Small intestine (tissue), 7 donors: ENCODE data around the gene RPS6KA5. TPM values are rescaled to one million over a fixed set of nuclear protein-coding genes. Genes with fewer than 3 reads are reported as not detected.
"Not testable (repeated sequence)": the region's sequence is repeated elsewhere in the genome, so short reads cannot be mapped to it uniquely, and the experiment has no call there.

Source experiments
- DNase-seq, 2 donors: peaks; one replicate each; pipeline versions ENCODE4 v3.0.0 to v3.0.0-alpha.2; 2013
- FAIRE-seq: peaks from 2 replicates; lab custom pipeline; 2012; peaks lifted over from hg19 to GRCh38; lab: Jason Lieb, UNC
- H3K27ac ChIP-seq, 3 donors: one replicate each; pipeline ENCODE4 v1.5.1; 2013; ENCODE audit warnings: low read length in 2 of 3, mild to moderate bottlenecking in 2 of 3, control low read depth in 1 of 3, inconsistent platforms in 1 of 3, low read depth in 1 of 3, moderate library complexity in 1 of 3
- H3K27me3 ChIP-seq, 3 donors: one replicate each; pipeline ENCODE4 v1.6.1; 2013; ENCODE audit warnings: low read length in 3 of 3, inconsistent platforms in 1 of 3; ENCODE audit not compliant: control insufficient read depth in 3 of 3, insufficient read depth in 3 of 3
- H3K36me3 ChIP-seq, 3 donors: one replicate each; pipeline ENCODE4 v1.6.1; 2013; ENCODE audit warnings: low read length in 3 of 3, inconsistent platforms in 1 of 3, low read depth in 1 of 3, mild to moderate bottlenecking in 1 of 3, moderate library complexity in 1 of 3; ENCODE audit not compliant: control insufficient read depth in 3 of 3, insufficient read depth in 2 of 3
- H3K4me1 ChIP-seq, 3 donors: one replicate each; pipeline ENCODE4 v1.6.1; 2013; ENCODE audit warnings: low read length in 2 of 3, inconsistent platforms in 1 of 3, low read depth in 1 of 3, mild to moderate bottlenecking in 1 of 3, moderate library complexity in 1 of 3; ENCODE audit not compliant: control insufficient read depth in 3 of 3, insufficient read depth in 2 of 3
- H3K4me3 ChIP-seq, 3 donors: one replicate each; pipeline ENCODE4 v1.5.1; 2013; ENCODE audit warnings: low read length in 3 of 3, control low read depth in 1 of 3, inconsistent platforms in 1 of 3, low read depth in 1 of 3, mild to moderate bottlenecking in 1 of 3, moderate library complexity in 1 of 3
- H3K9me3 ChIP-seq, 2 donors: one replicate each; pipeline ENCODE4 v1.6.1; 2013; ENCODE audit warnings: low read depth in 1 of 2, low read length in 1 of 2; ENCODE audit not compliant: control insufficient read depth in 2 of 2, insufficient read depth in 1 of 2
- WGBS, 3 donors: extraction: QIAGEN DNeasy Blood & Tissue Kit; methylation state at CpG; one replicate each; pipeline ENCODE4 v1.1.7; 2013; 5-methylcytosine and 5-hydroxymethylcytosine counted together
- polyA plus RNA-seq, 4 donors: library from polyadenylated mRNA; stranded (reverse) in 3 of 4; unstranded in 1 of 4; fragments of 200-250 nt in 3 of 4; fragments of 120-200 nt in 1 of 4; gene quantifications; one replicate each; pipeline versions ENCODE4 v1.2.1 to v1.2.3, GENCODE V29; 2013
- donor health status: healthy with polysubstance abuse.
- donor health status: control.
- donor health status: control.
- donor health status: Bipolar disorder and iron deficiency.
- donor health status: healthy.

The RPS6KA5 gene
- polyA plus RNA-seq, 4 donors, result 1.9 to 9.5 (median 3.8) TPM

GRCh38 chr14:90956273-90956672, 104.2 kb downstream of the RPS6KA5 start:
- H3K27ac ChIP-seq, result no peak overlapping the region
- H3K4me1 ChIP-seq, result no peaks in the 10 kb centered on the region
- H3K27me3 ChIP-seq, result no peaks in the 10 kb centered on the region
- DNase-seq, result no peak
- H3K9me3 ChIP-seq, result peaks cover 0 to 32% of the 10 kb centered on the region in 2 donors
- H3K36me3 ChIP-seq, result peaks cover 0 to 6% (median 0%) of the 10 kb centered on the region in 3 donors
- peak; percentile 81 for FAIRE-seq
- no peak overlapping the region for H3K4me3 ChIP-seq

DNA sequence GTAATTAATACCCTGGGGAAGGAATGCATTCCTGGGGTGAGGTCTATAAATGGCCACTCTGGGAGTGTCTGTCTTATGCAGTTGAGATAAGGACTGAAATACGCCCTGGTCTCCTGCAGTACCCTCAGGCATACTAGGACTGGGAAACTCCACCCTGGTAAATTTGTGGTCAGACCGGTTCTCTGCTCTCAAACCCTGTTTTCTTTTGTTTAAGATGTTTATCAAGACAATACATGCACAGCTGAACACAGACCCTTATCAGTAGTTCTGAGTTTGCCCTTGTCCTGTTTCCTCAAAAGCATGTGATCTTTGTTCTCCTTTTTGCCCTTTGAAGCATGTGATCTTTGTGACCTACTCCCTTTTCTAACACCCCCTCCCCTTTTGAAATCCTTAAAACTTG, 106.8 kb downstream of the RPS6KA5 start:
- not testable (repeated sequence) for FAIRE-seq
- WGBS, 3 donors, result 50 to 66% (median 66%) methylated on average over 2 of the region's 2 CpGs

DNA sequence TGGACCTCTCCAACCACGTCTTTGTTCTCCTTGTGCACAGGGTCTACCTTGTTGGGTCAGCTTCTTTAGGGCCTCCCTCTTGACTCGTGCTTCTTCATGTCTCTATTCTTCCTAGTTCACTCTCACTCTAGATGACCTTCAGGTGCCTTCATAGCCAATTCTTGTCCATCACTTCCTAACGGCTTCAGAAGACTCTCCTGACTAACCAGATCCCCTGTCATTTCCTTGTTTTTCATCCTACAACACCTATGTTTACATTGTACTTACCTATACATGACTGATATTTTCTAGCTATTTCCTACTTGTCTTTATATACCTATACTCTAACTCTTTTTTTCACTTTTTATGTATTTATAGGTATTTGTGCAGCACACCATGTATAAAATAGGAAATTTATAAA, 117.1 kb downstream of the RPS6KA5 start:
- no peak overlapping the region for H3K27ac ChIP-seq
- H3K4me1 ChIP-seq, result no peaks in the 10 kb centered on the region
- FAIRE-seq (no peak), DNase-seq (no peak)
- peaks cover 0 to 16% of the 10 kb centered on the region in 2 donors for H3K9me3 ChIP-seq
- no peak overlapping the region for H3K4me3 ChIP-seq
- WGBS, 3 donors, result 89 to 94% (median 90%) methylated on average over 3 of the region's 3 CpGs
- no peaks in the 10 kb centered on the region for H3K27me3 ChIP-seq
- peaks cover 0 to 10% (median 0%) of the 10 kb centered on the region in 3 donors for H3K36me3 ChIP-seq

More for the DNA sequence above, 106.8 kb downstream of the RPS6KA5 start:
- H3K4me3 ChIP-seq, H3K27me3 ChIP-seq, H3K4me1 ChIP-seq, H3K27ac ChIP-seq, DNase-seq, H3K36me3 ChIP-seq: not testable (repeated sequence)
- H3K9me3 ChIP-seq, result peaks cover 0 to 32% of the 10 kb centered on the region in 2 donors

DNA sequence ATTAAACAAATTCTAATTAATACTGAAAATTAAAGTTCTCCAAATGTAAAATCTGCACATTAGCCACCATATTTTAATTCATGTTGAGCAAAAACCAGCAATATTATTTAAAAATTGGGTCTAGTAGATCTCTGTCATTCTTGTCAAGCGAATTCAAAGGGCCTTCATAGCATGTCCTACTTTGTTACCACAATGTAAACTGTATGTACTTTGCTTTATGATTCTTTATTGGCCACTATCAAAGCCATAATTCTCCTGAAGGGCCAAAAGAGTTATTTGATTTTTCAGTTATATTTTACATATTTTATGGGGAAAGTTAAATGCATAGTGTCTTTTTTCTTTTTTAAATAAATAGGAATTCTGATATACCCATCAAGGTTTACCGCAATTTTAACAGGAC, 117.9 kb downstream of the RPS6KA5 start:
- 88 to 95% (median 93%) methylated on average over 2 of the region's 2 CpGs for WGBS, 3 donors
- peaks cover 0 to 13% (median 0%) of the 10 kb centered on the region in 3 donors for H3K36me3 ChIP-seq
- H3K27ac ChIP-seq, result no peak overlapping the region
- FAIRE-seq (no peak), DNase-seq (no peak)
- H3K4me1 ChIP-seq, result no peaks in the 10 kb centered on the region
- H3K9me3 ChIP-seq, result peaks cover 0 to 21% of the 10 kb centered on the region in 2 donors
- H3K4me3 ChIP-seq, result no peak overlapping the region
- H3K27me3 ChIP-seq, result no peaks in the 10 kb centered on the region

GRCh38 chr14:90941706-90942105, 118.7 kb downstream of the RPS6KA5 start:
- no peak overlapping the region for H3K27ac ChIP-seq
- no peak for FAIRE-seq
- WGBS, 3 donors, result 94 to 97% (median 96%) methylated on average over 2 of the region's 2 CpGs
- H3K4me1 ChIP-seq, result no peaks in the 10 kb centered on the region
- H3K27me3 ChIP-seq, result no peaks in the 10 kb centered on the region
- H3K4me3 ChIP-seq, result no peak overlapping the region
- H3K9me3 ChIP-seq, result peaks cover 0 to 21% of the 10 kb centered on the region in 2 donors
- peaks cover 0 to 13% (median 0%) of the 10 kb centered on the region in 3 donors for H3K36me3 ChIP-seq
- DNase-seq, result no peak

DNA sequence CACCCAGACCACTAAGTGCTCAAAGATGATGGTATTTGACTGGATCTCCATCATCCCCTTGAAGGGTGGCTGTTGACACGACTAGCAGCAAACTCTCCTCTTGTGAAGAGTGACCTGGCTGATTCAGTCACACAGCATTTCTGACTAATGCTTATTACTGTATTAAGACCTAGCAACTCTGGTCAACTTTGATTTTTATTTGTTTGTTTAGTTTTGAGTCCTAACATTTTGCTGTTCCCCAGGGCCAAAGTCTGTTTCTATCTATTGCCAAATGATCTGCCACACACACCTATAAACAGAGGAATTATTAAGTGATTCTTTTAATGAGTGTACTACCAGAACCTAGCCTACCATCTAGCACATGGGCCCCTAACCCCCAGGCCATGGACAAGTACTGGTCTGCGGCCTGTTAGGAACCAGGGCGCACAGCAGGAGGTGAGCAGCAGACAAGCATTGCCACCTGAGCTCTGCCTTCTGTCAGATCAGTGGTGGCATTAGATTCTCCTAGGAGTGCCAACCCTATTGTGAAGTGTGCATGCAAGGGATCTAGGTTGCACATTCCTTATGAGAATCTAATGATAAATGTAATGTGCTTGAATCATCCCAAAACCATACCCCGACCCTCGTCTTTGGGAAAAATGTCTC, 120.0 kb downstream of the RPS6KA5 start:
- H3K9me3 ChIP-seq, result peaks cover 0 to 21% of the 10 kb centered on the region in 2 donors
- H3K4me1 ChIP-seq, result no peaks in the 10 kb centered on the region
- H3K27me3 ChIP-seq, result no peaks in the 10 kb centered on the region
- H3K4me3 ChIP-seq, result no peak overlapping the region
- FAIRE-seq, result no peak
- peak in 1 of 2 donors; percentile 5 for DNase-seq
- peaks cover 0 to 13% (median 0%) of the 10 kb centered on the region in 3 donors for H3K36me3 ChIP-seq
- WGBS, 3 donors, result 92 to 96% (median 95%) methylated on average over 5 of the region's 5 CpGs
- H3K27ac ChIP-seq, result no peak overlapping the region

DNA sequence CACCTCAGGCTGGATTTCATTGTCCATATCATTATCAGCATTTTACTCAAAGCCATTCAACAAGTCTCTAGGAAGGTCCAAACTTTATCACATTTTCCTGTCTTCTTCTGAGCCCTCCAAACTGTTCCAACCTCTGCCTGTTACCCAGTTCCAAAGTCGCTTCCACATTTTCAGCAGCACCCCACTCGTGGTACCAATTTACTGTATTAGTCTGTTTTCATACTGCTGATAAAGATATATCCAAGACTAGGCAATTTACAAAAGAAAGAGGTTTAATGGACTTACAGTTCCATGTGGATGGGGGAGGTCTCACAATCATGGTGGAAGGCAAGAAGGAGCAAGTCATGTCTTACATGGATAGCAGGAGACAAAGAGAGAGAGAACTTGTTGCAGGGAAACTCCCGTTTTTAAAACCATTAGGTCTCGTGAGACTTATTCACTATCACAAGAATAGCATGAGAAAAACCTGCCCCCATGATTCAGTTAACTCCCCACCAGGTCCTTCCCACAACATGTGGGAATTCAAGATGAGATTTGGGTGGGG, 121.1 kb downstream of the RPS6KA5 start:
- DNase-seq, FAIRE-seq, H3K27ac ChIP-seq, H3K4me1 ChIP-seq, H3K4me3 ChIP-seq, H3K27me3 ChIP-seq: not testable (repeated sequence)
- peaks cover 0 to 13% (median 0%) of the 10 kb centered on the region in 3 donors for H3K36me3 ChIP-seq
- WGBS, 3 donors, result 93 to 100% (median 93%) methylated on average over 4 of the region's 4 CpGs
- H3K9me3 ChIP-seq, result peaks cover 0 to 21% of the 10 kb centered on the region in 2 donors

DNA sequence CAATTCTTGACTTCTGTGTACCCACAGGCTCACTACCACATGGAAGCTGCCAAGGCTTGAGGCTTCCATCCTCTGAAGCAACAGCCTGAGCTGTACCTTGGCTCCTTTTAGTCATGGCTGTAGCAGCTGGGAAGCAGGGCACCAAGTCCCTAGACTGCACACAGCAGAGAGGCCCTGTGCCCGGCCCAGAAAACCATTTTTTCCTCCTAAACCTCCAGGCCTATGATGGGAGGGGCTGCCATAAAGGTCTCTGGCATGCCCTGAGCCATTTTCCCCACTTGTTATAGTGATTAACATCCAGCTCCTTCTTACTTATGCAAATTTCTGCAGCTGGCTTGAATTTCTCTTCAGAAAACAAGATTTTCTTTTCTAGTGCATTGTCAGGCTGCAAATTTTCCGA, 121.8 kb downstream of the RPS6KA5 start:
- H3K36me3 ChIP-seq, result peaks cover 0 to 13% (median 0%) of the 10 kb centered on the region in 3 donors
- H3K9me3 ChIP-seq, result peaks cover 0 to 21% of the 10 kb centered on the region in 2 donors
- no peak overlapping the region for H3K27ac ChIP-seq
- DNase-seq (no peak), FAIRE-seq (no peak)
- no peaks in the 10 kb centered on the region for H3K4me1 ChIP-seq
- no peak overlapping the region for H3K4me3 ChIP-seq
- WGBS, 3 donors, result 93 to 100% (median 94%) methylated on average over 2 of the region's 2 CpGs
- no peaks in the 10 kb centered on the region for H3K27me3 ChIP-seq
